ENCODE results near the gene TM4SF20. TPM values are rescaled to one million over a fixed set of nuclear protein-coding genes. Genes with fewer than 3 reads are reported as not detected.

Gene TM4SF20
- polyA plus RNA-seq, 1 donor (not counting 4 experiments of a cell fraction or from before 2014, with no cell fraction given): not detected

GRCh38 chr2:227348324-227348723 lies 30.8 kb downstream of the TM4SF20 start:
- Histone ChIP-seq H3K9me3 (ENCODE audit: control insufficient read depth, low read depth, low read length) (no peaks in the 10 kb centered on the region), H3K36me3 (ENCODE audit: control insufficient read depth in 2 of 2, extremely low read depth in 1 of 2, insufficient read depth in 2 of 2, low read length in 2 of 2) (peaks cover 2 to 5% of the 10 kb centered on the region in 2 experiments), H3K4me3 (ENCODE audit: control insufficient read depth in 2 of 3, extremely low read depth in 1 of 3, insufficient read depth in 2 of 3, low read depth in 1 of 3, low read length in 3 of 3) (no peak overlapping the region), H3K27ac (ENCODE audit: control insufficient read depth, insufficient read depth, low read length) (no peak overlapping the region), H4K20me1 (ENCODE audit: control insufficient read depth, extremely low read depth, insufficient read depth, low read length) (no peaks in the 10 kb centered on the region), H3K27me3 (ENCODE audit: control insufficient read depth, extremely low read depth, insufficient read depth, low read length) (no peaks in the 10 kb centered on the region), H3K4me2 (ENCODE audit: control insufficient read depth, extremely low read depth, insufficient read depth, low read depth, low read length) (no peak overlapping the region), H3K9ac (ENCODE audit: control insufficient read depth, extremely low read depth, insufficient read depth, low read length) (no peak overlapping the region), H3K4me1 (ENCODE audit: control insufficient read depth, extremely low read depth, insufficient read depth, low read length) (no peaks in the 10 kb centered on the region), H3K9me1 (ENCODE audit: control insufficient read depth, extremely low read depth, insufficient read depth, low read length) (no peaks in the 10 kb centered on the region), H2AFZ (ENCODE audit: control insufficient read depth, low read length) (no peak overlapping the region), H3K79me2 (ENCODE audit: control insufficient read depth, insufficient read depth, low read length) (no peaks in the 10 kb centered on the region)
- no peak for DNase-seq (ENCODE audit: low read depth, low spot score)
- TF ChIP-seq, protein P1, sequence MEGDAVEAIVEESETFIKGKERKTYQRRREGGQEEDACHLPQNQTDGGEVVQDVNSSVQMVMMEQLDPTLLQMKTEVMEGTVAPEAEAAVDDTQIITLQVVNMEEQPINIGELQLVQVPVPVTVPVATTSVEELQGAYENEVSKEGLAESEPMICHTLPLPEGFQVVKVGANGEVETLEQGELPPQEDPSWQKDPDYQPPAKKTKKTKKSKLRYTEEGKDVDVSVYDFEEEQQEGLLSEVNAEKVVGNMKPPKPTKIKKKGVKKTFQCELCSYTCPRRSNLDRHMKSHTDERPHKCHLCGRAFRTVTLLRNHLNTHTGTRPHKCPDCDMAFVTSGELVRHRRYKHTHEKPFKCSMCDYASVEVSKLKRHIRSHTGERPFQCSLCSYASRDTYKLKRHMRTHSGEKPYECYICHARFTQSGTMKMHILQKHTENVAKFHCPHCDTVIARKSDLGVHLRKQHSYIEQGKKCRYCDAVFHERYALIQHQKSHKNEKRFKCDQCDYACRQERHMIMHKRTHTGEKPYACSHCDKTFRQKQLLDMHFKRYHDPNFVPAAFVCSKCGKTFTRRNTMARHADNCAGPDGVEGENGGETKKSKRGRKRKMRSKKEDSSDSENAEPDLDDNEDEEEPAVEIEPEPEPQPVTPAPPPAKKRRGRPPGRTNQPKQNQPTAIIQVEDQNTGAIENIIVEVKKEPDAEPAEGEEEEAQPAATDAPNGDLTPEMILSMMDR (optimal IDR thresholded peaks at IDR 0.05 in 1 of 3, IDR thresholded peaks at IDR 0.05 in 1 of 3, conservative IDR thresholded peaks at IDR 0.05 in 1 of 3; ENCODE audit: extremely low read depth in 1 of 3, insufficient read depth in 2 of 3, low read length in 3 of 3): no peak
- TF ChIP-seq EZH2 (IDR thresholded peaks at IDR 0.05; ENCODE audit: low read length): no peak
- FAIRE-seq: no peak
- dilution Hi-C loops (cut with MboI; ENCODE audit: extremely low pct_ligation_motif_present, low sequenced_read_pairs): no loop called here

DNA sequence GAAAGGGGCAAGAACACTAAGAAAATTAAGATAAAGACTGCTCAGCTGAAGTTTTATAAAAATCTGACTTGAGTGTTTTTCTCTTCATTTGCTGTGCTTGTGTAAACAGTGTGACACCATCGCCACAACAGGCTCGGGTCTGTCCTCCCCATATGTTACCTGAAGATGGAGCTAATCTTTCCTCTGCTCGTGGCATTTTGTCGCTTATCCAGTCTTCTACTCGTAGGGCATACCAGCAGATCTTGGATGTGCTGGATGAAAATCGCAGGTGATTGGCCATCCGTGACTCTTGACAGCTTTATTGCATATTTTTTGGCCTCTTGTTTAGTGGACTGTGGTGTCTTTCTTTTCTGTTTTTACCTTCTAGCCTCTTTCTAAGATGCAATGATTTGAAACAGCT lies 32.0 kb downstream of the TM4SF20 start:
- dilution Hi-C loops (cut with MboI; ENCODE audit: extremely low pct_ligation_motif_present, low sequenced_read_pairs): no loop called here
- no peaks in the 10 kb centered on the region for H3K27me3 ChIP-seq (ENCODE audit: control insufficient read depth, extremely low read depth, insufficient read depth, low read length)
- H3K79me2 ChIP-seq (ENCODE audit: control insufficient read depth, insufficient read depth, low read length): no peaks in the 10 kb centered on the region
- H4K20me1 ChIP-seq (ENCODE audit: control insufficient read depth, extremely low read depth, insufficient read depth, low read length): no peaks in the 10 kb centered on the region
- DNase-seq (ENCODE audit: low read depth, low spot score) (no peak), FAIRE-seq (no peak)
- H3K4me1 ChIP-seq (ENCODE audit: control insufficient read depth, extremely low read depth, insufficient read depth, low read length): no peaks in the 10 kb centered on the region
- H3K9me3 ChIP-seq (ENCODE audit: control insufficient read depth, low read depth, low read length): no peaks in the 10 kb centered on the region
- no peak overlapping the region for H3K9ac ChIP-seq (ENCODE audit: control insufficient read depth, extremely low read depth, insufficient read depth, low read length)
- H3K4me2 ChIP-seq (ENCODE audit: control insufficient read depth, extremely low read depth, insufficient read depth, low read depth, low read length): no peak overlapping the region
- peaks cover 0 to 5% of the 10 kb centered on the region in 2 experiments for H3K36me3 ChIP-seq (ENCODE audit: control insufficient read depth in 2 of 2, extremely low read depth in 1 of 2, insufficient read depth in 2 of 2, low read length in 2 of 2)
- TF ChIP-seq EZH2 (IDR thresholded peaks at IDR 0.05; ENCODE audit: low read length): no peak
- TF ChIP-seq, protein P1 (optimal IDR thresholded peaks at IDR 0.05 in 1 of 3, IDR thresholded peaks at IDR 0.05 in 1 of 3, conservative IDR thresholded peaks at IDR 0.05 in 1 of 3; ENCODE audit: extremely low read depth in 1 of 3, insufficient read depth in 2 of 3, low read length in 3 of 3): no peak
- H2AFZ ChIP-seq (ENCODE audit: control insufficient read depth, low read length): no peak overlapping the region
- H3K27ac ChIP-seq (ENCODE audit: control insufficient read depth, insufficient read depth, low read length): no peak overlapping the region
- H3K4me3 ChIP-seq (ENCODE audit: control insufficient read depth in 2 of 3, extremely low read depth in 1 of 3, insufficient read depth in 2 of 3, low read depth in 1 of 3, low read length in 3 of 3): no peak overlapping the region
- no peaks in the 10 kb centered on the region for H3K9me1 ChIP-seq (ENCODE audit: control insufficient read depth, extremely low read depth, insufficient read depth, low read length)

Data from keratinocyte (primary cell).